HL-60/S4 treated with retinoic acid at 250 ng/mL for 4 days and 3 days (cell line): ENCODE results near the gene BMPR1B.

ENCODE experiments used
- in situ Hi-C: fragments of 300-500 bp; cut with MboI; formaldehyde crosslinking; loops from 2 replicates; pipeline ENCODE4 v1.7.0; 2022; ENCODE audit warnings: low sequenced_read_pairs

BMPR1B gene

GRCh38 chr4:95077864-95078263 lies 320.1 kb downstream of the BMPR1B start:
- in situ Hi-C loops = no loop called here

- in situ Hi-C loops = no loop called here
Observed at GRCh38 chr4:95080969-95081368, 323.2 kb downstream of the BMPR1B start.

- in situ Hi-C loops = no loop called here
Observed at GRCh38 chr4:95084584-95084983, 326.8 kb downstream of the BMPR1B start.

GRCh38 chr4:95085124-95085833 lies 327.5 kb downstream of the BMPR1B start:
- in situ Hi-C loops = no loop called here

GRCh38 chr4:95086551-95086950 lies 328.8 kb downstream of the BMPR1B start:
- in situ Hi-C loops = no loop called here

GRCh38 chr4:95087657-95088455 lies 330.1 kb downstream of the BMPR1B start:
- in situ Hi-C loops = no loop called here

- in situ Hi-C loops = no loop called here
Observed at GRCh38 chr4:95091272-95091671, 333.5 kb downstream of the BMPR1B start.

GRCh38 chr4:95092766-95093165 lies 335.0 kb downstream of the BMPR1B start:
- in situ Hi-C loops = no loop called here

GRCh38 chr4:95093460-95093859 lies 335.7 kb downstream of the BMPR1B start:
- in situ Hi-C loops = no loop called here

- in situ Hi-C loops = no loop called here
Observed at GRCh38 chr4:95093936-95094929, 336.5 kb downstream of the BMPR1B start.

GRCh38 chr4:95095348-95095974 lies 337.7 kb downstream of the BMPR1B start:
- in situ Hi-C loops = no loop called here

GRCh38 chr4:95102162-95102790 lies 344.5 kb downstream of the BMPR1B start:
- in situ Hi-C loops = no loop called here

GRCh38 chr4:95105112-95105511 lies 347.4 kb downstream of the BMPR1B start:
- in situ Hi-C loops = no loop called here

GRCh38 chr4:95105983-95106382 lies 348.2 kb downstream of the BMPR1B start:
- in situ Hi-C loops = no loop called here

- in situ Hi-C loops = no loop called here
Observed at GRCh38 chr4:95106408-95106928, 348.7 kb downstream of the BMPR1B start.

- in situ Hi-C loops = no loop called here
Observed at GRCh38 chr4:95107004-95107403, 349.2 kb downstream of the BMPR1B start.

- in situ Hi-C loops = no loop called here
Observed at GRCh38 chr4:95107635-95108034, 349.9 kb downstream of the BMPR1B start.

GRCh38 chr4:95108883-95109421 lies 351.2 kb downstream of the BMPR1B start:
- in situ Hi-C loops = no loop called here

GRCh38 chr4:95114521-95114920 lies 356.8 kb downstream of the BMPR1B start:
- in situ Hi-C loops = no loop called here

- in situ Hi-C loops = no loop called here
Observed at GRCh38 chr4:95118497-95118896, 360.7 kb downstream of the BMPR1B start.
